Ovary (tissue), 3 donors: ENCODE results near the gene WDR36.

Source experiments
- CTCF ChIP-seq, 3 donors: fragments of 450-650 bp in 2 of 3; fragments of 200-600 bp in 1 of 3; IDR thresholded peaks; one replicate each; pipeline versions ENCODE4 v1.5.1 to v1.8.0; 2016 to 2022; ENCODE audit warnings: antibody characterized with exemption in 3 of 3, mild to moderate bottlenecking in 1 of 3
- EP300 ChIP-seq: sonication (generic); formaldehyde crosslinking; IDR thresholded peaks from one replicate; pipeline ENCODE4 v1.6.1; 2017; ENCODE audit warnings: antibody characterized with exemption
- POLR2A ChIP-seq: fragments of 450-650 bp; IDR thresholded peaks from one replicate; pipeline ENCODE4 v1.6.1; 2017; ENCODE audit warnings: antibody characterized with exemption, mild to moderate bottlenecking, moderate library complexity
- donor health status: DM: no; HTN: no; CAD: no.

GRCh38 chr5:111133436-111133751 lies 41.2 kb downstream of the WDR36 start:
- TF ChIP-seq EP300 (no peak), CTCF (IDR thresholded peaks at IDR 0.05) (no peak), POLR2A (no peak)
